Amniotic epithelial cell (primary cell): ENCODE results near the gene CLEC19A.

Experiments
- DNase-seq: peaks from one replicate; pipeline ENCODE4 v3.0.0-alpha.2; 2010; ENCODE audit warnings: low read depth

CLEC19A gene

DNA sequence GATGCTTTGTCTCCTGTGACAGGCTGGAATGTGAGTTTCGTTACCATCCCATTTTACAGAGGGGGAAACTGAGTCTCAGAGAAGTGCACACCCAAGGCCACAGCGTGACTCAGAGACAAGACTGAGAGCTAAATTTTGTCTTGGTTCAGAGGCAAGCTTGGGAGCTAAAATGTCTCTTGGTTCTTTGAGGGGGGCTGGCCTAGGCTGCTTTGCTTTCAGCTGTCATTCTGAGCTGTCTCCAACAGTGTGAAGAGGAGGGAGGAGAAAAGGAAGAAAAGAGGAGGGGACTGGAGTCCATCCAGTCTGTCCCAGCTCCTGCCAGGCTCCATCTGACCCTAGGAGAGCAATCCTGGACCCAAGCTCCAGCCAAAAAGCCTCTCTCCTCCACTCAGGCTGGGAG, at the start of gene CLEC19A:
TSS of gene CLEC19A (plus strand) at position 301 of the 400 bp plus-strand sequence. CDS start 121 bp downstream, outside the sequence.
- DNase-seq = no peak

DNA sequence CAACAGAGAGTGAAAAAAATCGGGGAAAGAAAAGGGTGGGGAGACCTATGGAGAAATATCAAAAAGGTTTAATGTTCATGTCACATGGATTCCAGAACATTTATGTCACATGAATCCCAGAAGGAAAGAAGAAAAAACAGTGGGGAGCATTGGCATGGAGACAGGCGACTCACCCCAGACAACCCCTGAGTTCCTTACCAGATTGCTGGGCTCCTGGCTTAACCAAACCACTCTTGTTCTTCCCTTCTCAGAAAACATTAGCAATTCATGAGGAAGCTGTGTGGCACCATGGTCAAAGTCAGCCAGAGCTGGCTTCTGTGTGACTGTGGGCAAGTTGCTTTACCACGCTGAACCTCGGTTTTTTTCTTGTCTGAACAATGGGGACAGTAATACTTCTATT, 49.6 kb upstream of the CLEC19A start:
- DNase-seq = no peak

DNA sequence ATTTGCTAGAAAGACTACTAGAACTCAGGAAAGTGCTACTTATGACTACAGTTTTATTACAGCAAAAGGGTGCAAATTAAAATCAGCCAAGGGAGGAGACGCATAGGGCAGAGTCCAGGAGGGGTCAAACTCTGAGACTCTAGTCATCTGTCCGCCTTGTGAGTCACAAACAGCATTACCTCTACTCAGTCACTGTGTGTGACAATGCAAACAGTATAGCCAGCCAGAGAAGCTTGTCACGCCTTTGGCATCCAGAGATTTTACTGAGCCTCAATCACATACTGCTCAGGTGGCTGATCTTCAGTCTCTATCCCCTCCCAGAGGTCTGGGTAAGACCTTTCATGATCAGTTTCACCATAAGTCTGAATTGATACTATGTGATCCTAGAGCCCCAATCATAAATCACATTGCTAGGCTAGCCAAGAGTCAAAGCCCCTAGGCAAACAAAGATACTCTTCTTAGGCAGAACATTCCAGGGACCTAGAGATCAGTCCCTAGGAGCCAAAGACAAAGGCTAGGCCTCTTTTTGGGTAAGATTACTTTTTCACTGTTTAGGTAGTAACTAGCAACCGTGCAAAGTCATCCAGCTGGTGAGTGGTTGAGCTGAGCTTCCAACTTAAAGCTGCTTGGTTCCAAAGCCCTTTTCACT, 48.8 kb upstream of the CLEC19A start:
- no peak for DNase-seq

DNA sequence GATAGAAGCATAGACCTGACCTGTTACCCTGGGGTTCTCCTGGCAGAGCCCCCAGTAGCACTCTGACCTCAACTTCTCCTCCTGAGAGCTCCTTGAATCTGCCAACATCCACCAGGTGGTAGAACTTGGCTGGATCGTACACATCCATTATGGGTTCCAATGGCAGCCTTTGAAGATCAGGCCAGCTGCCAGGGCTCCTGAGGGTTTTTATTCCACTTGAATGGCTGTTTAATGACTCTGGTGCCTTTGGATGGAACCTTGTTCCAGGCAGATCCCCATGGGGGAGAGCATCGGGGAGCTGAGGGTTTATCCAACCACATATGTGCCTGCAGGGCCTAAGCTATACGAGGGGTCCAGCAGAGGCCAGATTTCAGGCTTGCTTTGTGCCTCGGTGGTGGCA, 47.1 kb upstream of the CLEC19A start:
- no peak for DNase-seq

DNA sequence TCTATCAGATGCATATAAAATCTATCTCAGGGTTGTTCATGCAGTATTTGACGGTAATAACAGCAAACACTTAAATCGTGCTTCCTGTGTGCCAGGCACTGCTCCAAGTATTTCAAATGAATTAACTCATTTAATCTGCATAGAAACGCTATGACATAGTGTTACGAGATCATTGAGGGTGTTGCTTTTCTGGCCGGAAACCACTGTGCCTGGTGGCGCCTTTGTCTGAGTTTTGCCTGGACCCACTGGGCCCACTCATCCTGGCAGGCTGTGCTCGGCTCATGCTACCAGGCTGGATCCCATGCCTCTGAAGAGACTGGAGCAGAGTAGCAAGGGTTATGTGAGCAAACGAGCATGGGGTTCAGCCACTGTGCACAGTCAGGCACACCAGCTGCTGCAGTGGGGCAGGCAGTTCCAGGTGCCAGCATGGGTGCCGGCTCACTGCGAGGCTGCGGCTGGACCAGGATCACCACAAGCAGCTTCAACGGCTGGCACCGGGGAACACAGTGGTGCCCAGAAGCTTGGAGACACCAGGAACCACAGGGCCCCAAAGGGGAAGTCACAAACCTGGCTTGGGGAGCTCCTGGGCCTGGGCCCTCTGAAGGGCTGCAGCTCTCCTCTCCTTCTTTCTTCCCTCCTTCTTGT, 45.9 kb upstream of the CLEC19A start:
- no peak for DNase-seq

DNA sequence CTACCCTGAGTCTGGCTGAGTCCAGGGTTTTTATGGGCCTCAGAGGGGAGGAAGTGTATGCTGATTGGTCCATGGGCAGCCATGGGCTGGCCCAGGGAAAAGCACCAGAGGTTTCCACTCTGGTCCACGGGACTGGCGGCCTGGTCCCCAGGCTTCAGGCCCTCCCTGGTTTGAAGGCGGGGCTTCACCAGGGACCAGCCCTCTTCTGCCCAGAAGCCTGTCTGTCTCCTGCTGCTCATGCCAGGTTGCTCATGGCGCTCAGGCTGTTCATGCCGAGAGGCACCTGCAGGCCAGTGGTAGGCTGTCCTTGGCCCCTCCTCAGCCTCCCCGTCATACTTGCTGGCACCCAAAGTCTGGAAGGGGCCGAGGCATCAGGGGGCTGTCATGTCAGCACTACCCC, 45.0 kb upstream of the CLEC19A start:
- no peak for DNase-seq

DNA sequence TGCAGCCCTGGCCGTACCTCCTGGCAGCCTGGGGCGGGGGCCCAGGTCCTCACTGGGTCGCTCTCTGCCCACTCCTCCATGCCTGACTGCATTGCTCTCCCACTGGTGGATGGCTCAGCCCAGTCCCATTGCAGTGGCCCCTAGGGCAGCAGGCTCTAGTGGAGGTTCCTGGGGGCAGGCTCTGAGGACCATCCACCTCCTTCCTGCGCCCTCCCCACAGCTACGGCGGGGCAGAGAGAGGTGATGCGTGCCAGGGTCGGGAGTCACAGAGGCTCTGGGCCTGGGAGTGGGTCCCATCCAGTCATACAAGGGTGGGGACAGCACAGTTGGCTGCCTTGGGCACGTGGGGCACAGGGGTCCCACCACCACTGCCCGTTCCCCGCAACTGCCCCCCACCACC, 44.0 kb upstream of the CLEC19A start:
- DNase-seq = no peak

DNA sequence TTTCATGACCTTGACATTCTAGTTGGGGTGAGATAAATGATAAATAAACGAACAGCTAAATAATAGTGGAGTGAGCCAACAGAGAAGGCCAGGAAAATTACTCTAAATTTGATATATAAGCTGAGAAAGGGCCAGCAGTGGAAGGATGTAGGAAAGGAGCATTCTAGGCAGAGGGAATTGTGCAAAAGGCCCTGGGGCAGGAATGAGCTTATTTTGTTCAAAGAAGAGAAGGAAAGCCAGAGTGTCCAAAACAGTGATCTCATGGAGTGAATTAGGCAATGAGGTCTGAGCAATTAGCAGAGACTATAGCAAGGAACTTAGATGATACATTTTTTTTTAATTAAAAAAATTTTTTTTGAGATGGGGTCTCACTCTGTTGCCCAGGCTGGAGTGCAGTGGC, 43.3 kb upstream of the CLEC19A start:
- no peak for DNase-seq

DNA sequence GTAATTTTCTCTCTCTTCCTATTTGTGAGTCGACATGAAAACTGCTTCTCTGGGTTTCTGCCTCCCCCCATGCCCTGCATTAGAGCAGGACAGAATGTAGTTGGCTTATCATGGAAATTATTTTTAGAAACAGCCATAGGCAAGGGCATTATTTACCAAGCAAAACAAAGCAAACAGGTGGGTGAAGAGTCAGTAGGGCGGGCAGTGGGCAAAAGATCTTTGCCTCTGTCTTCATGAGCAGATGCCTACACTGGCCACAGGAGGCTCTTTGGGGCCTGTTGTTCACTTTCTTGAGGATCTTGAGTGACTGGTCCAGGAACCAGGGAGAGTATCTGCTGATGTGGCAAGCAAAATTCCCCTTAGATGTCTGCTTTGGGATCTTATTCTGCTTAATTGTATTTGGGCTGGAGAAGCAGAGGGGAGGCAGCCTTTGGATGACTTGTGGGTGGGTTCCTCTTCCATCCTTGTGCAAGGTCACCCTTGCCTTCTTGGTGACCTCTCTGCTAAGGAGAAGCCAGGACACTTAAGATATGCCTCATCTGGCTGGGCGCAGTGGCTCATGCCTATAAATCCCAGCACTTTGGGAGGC, 42.5 kb upstream of the CLEC19A start:
- no peak for DNase-seq

DNA sequence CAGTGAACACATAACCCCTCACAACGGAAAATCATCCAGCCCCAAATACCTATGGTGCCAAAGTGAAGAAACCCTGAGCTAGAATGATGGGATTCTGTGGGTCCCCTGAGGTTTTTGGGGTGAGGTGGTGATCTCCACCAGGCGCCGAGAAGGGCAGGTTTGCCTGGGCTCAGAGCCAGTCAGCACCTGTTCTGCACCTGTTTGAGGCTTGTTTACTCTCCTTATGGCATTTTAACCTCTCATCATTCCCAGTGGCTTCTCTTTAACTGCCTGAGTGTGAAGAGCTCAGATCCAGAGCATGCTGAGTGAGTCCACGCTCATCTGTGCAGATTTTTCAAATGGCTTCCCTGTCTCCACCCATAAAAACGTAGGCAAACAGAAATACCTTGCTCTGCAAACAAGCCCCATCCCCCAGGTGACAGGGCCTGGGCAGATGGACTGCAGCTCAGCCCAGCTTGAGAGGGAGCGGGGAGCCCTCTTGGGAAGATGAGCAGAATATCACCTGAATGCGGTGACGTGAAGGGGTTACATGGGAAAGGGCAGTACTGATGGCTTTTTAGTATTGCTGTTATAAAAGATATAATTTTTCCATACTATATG, 40.1 kb upstream of the CLEC19A start:
- no peak for DNase-seq

DNA sequence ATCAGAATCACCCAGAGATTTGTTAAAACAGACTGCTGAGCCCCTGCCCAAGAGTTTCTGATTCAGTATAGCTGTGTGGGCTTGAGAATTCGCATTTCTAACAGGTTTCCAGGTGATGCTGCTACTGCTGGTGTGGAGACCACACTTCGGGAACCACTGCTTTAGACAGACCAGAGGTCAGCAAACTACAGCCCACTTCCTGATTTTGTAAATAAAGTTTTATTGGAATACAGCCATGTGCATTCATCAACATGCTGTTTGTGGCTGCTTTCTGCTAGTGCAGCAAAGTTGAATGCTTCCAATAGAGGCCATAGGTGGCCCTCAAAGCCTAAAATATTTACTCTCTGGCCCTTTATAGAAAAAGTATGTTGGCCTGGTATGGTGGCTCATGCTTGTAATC, 32.6 kb upstream of the CLEC19A start:
- DNase-seq = no peak

DNA sequence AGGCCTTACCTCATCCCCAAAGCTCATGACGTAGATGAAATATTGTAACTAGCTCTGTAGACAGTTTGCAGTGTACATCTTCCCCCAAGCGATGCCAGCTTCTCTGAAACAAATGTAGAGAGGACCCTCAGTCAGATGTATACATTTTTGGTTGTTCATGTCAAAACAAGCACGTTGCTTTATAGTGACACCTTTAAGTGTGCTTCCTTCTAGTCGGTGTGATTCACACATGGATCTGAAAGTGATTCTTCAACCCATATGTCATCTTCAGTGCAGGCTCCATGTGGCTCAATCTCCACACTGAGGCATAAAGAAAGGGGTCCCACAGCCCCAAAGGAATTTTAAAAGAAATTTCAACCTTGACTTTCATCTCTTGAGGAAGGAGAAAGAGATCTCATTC, 30.9 kb upstream of the CLEC19A start:
- DNase-seq = no peak

DNA sequence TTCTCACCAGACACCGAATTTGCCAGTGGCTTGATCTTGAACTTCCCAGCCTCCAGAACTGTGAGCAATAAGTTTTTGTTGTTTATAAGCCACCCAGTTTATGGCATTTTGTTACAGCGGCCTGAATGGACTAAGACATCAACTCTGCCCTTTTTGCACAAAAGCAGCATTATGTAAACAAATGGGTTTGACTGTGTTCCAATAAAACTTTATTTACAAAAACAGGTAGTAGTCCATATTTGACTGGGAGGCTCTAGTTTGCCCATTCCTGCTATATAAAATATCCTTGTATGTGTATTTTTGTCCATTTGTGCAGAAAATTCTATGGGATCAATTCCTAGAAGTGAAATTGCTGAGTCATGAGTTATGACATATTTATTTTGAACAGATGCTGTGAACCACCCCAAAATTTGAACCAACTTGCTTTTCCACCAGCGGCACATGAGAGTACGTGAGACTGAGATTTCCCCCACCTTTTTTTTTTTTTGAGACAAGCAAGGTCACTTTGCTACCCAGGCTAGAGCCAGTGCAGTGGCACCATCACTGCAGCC, 21.3 kb upstream of the CLEC19A start:
- DNase-seq = no peak

DNA sequence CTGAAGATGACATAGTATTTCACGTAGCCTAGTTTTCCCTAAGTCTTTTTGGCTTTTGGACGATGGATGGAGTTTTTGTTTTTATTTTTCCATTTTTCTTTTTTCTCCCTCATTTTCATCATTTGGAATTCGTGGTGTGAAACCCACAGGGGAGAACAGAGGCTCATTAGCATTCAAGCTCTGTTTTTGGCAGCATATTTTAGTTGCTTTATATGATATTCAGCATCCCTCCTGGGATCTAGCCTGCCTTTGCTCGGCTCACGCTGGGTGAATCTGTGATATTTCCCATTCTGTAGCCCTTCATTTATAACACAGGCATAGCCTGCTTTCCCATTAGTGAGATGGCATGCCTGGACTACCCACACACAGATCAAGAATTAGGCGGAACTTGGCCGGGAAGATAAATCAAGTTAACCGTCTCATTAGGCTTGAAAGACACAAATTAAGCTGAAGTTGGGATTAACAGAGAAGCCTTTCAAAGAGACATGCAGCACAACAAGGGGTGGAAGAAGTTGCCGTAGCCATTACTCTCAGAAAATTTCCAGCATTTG, 20.1 kb upstream of the CLEC19A start:
- no peak for DNase-seq

DNA sequence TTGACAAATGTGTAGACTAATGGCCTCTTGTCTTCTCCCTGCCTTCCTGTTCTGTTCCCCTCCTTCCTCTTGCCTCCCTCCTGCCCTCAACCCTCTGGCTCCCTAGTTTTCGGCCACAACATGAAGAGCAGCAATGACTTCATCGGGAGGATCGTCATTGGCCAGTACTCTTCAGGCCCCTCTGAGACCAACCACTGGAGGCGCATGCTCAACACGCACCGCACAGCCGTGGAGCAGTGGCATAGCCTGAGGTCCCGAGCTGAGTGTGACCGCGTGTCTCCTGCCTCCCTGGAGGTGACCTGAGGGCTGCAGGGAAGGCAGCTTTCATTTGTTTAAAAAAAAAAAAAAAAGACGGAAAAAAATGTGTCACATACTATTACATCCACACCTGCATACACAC, 18.8 kb upstream of the CLEC19A start:
- DNase-seq = no peak

DNA sequence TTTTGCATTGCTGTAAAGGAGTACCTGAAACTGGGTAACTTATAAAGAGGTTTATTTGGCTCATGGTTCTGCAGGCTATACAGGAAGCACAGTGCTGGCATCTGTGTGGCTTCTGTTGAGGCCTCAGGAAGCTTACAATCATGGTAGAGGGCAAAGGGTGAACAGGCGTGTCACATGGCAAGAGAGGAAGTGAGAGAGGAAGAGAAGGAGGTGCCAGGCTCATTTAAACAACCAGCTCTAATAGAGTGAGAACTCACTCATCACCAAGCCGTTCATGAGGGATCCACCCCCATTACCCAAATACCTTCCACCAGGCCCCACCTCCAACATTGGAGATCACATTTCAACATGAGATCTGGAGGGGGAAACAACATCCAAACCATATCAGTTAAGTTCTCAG, 16.4 kb upstream of the CLEC19A start:
- DNase-seq = no peak

DNA sequence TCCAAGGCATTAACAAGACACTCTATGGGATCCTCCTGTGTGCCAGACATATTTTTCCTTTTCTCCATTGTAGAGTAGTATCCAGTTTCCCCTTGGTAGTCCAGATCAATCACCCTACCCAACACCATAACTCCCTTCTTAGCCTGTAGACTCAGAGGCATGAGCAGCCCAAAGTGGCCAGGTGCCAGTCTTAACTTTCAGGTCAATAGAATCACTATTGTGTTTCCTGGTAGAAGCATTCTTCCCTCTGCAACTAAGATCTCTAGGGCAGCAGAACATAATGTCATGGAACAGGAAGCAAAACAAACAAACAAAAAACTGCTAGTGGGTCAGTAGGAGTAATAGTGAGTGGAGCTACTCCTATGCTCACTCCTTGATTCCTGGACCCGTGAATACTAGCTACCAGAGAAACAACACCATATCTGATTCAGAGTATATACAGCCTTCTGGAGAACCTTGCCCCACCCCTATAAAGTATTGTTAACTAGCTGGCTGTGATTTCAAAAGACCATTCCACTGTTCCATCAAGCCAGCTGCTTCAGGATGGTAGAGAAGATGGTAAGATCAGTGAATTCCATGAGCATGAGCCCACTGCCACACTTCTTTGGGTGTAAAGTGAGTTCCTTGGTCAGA, 11.2 kb upstream of the CLEC19A start:
- DNase-seq = no peak

DNA sequence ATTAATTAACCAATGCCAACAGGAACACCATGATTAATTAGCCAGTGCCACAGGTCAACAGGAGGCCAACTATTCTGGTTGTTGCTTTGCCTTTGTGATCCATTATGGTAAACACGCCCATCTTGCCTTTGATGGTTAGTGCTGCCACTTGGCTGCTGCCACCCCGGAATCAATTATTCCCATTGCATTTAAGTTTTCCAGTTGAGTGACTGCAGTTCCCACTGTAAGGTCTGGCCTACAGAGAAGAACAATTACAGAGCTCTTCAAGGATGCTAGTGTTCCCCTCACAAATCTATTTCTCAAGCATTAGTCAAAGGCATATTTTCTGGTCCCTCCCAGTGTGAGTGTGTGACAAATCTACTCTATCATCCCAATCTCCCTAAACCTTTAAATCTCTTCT, 7.1 kb upstream of the CLEC19A start:
- DNase-seq = no peak

DNA sequence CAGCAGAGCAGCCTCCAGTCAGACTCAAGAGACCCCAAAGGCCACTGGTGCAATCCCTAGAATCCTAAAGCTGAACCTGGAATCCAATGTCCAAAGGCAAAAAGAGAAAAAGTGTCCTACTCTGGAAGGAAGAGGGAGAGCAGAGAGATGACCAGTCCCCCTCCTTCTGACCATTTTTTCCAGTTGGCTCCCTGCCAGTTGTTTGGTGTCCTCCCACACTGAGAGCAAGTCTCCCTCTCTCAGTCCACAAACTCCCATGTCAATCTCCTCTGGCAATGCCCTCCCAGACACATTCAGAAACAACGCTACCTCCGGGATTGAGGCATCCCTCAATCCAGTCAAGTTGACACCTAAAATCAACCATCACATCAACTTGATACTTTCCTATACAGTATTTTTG, 4.3 kb upstream of the CLEC19A start:
- no peak for DNase-seq

DNA sequence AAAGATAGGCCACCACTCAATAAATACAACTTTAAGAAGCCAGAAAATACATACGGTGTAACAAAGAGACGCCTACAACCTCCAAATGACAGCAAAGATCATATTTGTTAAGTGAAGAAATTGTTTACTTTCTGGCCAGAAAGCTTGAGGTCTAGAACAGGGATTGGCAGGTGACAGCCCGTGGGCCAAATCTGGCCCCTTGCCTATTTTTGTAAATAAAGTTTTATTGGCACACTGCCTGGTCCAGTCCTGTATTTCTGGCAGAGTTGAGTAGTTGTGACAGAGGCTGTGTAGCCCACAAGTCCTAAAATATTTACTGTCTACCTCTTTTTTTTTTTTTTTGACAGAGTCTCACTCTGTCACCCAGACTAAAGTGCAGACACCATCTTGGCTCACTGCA, 3.4 kb upstream of the CLEC19A start:
- no peak for DNase-seq

DNA sequence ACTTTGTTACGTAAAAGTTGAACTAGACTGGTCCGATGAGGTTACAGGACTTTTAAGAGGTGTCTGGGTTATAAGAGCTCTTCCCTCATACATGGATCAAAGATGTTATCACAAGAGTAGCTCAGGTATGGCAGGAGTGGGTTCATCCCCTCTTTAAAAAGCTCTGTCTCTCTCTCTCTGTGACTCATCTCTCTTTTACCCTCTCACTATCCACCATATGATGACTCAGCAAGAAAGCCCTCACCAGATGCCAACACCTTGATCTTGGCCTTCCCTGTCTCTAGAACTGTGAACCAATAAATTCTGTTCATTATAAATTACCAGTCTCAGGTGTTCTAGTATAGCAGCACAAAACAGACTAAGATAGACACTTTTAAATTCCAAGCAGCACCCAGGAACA, 1.9 kb upstream of the CLEC19A start:
- DNase-seq = no peak

DNA sequence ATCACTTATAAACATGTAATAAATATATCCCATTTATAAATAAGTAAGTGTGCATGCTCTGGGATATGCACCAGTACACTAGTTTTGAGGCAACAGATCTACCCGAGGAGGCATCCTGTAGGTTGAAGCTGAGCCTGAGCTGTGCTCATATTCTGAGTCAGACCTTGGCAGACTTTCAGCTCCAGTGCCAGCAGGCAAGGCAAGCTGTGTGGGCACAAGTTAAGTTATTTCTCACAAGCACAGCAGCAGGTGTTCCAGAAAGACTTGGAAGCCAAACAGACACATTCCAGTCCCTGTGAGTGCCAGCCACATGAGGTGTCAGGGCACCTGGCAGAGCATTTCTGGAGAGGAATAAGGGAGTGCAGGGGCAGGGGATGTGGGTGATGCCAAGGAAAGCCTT, 1.3 kb upstream of the CLEC19A start:
- DNase-seq = no peak
